GM19452 (cell line): ENCODE measurements around the gene SLC35D1.
A peak's percentile ranks its signal among the peaks of the same experiment; 100 is the strongest.
"Not testable (repeated sequence)": the region's sequence is repeated elsewhere in the genome, so short reads cannot be mapped to it uniquely, and the experiment has no call there.

Experiments used
- ATAC-seq: cut with Tn5 transposase; IDR thresholded peaks from one replicate; pipeline ENCODE4 v1.9.1; 2021; ENCODE audit not compliant: unreplicated experiment

The SLC35D1 gene

DNA sequence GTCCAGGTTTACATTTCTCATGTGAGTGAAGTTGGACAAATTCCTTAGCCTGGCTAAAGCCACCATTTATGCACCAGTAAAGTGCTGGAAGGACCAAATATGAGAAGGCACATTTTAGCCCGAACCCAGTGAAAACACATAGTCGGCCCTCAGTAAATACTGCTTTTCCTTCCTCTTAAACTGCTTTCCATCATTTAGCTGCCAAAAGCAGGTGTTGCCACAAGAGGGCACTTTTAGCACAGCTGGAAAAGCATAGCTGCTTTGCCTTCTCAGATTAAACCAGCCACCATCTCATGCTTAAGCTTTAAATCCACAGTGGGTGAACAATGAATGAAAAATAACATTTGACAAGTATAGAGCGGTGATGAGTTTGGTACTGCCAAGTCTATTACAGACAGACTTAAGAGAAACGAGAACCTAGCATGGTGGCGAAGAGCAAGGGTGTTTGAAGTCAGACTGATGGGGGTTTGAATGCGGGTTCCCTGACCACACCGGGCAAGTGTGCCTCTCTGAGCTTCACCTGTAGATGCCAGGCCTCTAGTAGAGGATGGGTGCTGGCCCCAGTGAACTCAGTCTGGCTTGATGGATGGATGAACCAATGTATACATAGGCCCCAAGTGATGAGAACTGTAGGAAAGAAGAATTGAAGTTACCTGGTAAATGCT, 57.8 kb downstream of the SLC35D1 start:
- ATAC-seq: peak; percentile 63

DNA sequence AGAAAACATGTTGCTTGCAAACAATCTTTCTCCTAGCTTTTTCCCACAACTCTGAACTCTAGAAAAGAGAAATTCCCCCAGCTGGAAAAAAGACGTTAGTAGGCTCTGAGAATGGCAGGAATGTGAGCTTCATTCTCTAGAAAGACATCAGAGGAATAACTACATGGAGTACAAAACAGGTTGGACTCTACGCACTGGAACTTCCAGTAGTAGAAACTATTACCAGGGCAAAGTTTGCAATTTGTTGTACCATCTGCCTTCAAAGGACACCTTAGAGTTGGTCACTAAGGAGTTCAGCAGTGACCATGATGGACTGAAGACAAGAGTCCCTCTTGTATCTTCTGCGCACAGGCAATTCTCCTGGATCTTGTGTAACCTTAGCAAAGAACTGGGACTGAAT, 60.9 kb downstream of the SLC35D1 start:
- ATAC-seq: no peak

GRCh38 chr1:66985835-66986234, 68.1 kb downstream of the SLC35D1 start:
- no peak for ATAC-seq

DNA sequence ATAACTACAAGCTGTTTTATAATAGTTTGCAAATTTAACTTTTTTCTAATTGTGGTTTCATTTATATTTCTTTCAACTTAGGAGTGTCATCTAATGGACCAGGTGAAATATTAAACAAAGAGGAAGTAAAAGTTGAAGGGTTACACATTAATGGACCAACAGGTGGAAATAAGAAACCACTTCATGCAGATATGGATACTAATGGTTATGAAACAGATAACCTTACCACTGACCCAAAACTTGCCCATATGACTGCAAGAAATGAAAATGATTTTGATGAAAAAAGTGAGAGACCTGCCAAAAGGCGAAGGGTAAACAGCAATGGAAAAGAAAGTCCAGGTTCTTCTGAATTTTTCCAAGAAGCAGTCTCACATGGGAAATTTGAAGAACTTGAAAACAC, 69.5 kb downstream of the SLC35D1 start:
- ATAC-seq: peak; percentile 79

DNA sequence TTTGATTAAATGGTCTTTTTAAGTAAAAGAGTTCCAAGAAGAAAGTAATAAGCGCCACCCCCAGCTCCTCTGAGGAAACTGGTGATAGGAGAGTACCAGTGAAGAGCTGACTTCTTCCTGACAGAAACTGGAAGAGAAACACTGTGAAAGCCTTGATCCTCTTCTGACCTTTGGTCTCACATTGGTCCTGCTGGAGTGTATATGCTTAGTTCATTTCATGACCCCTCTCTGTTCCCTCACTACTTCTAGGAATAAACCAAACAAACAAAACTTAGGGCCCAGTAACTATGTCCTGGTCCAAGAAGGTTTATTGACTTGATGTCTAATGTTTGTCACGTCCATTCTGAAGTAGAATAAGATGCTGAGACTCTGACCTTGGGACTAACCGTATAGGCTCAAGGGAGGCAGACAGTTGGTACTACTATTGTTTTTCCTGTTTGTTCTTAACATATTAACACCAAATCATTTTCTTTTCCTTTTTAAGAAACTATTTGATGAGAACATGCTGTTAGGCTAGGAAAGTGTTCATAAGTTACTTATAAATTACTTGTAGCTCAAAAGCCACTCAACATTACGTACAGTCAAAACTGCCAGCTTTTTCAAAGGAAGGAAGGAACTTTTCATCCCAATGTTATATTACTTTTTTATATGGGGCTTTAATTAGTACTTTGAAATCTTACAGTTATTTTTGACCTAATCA, 71.2 kb downstream of the SLC35D1 start:
- peak; percentile 60 for ATAC-seq

GRCh38 chr1:66981679-66982078, 72.3 kb downstream of the SLC35D1 start:
- ATAC-seq: no peak

GRCh38 chr1:66980745-66981367, 73.1 kb downstream of the SLC35D1 start:
- ATAC-seq: no peak

- ATAC-seq: not testable (repeated sequence)
These were observed 74.3 kb downstream of the SLC35D1 start for GRCh38 chr1:66979621-66980020.

DNA sequence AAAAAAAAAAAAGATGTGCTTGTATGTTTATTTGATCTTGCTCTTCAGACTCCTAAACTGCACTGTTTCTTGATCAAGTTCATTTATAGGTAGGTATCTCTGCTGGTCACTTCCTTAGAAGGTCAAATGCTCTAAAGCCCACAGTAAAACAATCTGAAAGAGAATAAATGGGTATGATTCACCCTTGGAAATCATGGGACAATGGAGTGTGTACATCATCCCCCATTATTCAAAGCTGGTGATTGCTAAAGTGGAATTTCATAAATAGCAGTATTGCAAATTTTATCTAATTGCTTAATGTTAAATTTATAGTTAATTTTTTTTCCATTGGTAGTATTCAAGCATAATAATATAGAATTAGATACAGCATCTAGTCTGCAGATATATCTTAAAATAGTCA, 75.7 kb downstream of the SLC35D1 start:
- ATAC-seq: no peak

DNA sequence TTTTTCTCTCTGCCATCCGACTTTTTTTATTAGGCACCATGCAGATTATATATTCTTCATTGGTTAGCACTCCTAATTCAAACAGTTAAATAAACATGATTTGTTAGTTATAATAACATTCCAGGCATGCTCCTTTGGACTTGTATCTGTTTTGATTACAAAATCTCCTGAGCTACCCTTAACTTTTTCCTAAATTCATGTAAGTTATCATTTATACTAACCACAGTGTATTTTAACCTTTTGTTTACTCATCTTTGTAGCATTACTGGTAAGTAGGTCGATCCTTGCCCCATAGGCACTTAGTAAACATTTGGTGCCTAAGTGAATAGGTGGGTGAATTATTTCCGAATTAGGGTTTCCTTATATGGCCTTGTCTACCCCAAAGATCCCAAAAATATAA, 85.4 kb downstream of the SLC35D1 start:
- ATAC-seq: no peak

GRCh38 chr1:66966188-66966873, 87.6 kb downstream of the SLC35D1 start:
- not testable (repeated sequence) for ATAC-seq

DNA sequence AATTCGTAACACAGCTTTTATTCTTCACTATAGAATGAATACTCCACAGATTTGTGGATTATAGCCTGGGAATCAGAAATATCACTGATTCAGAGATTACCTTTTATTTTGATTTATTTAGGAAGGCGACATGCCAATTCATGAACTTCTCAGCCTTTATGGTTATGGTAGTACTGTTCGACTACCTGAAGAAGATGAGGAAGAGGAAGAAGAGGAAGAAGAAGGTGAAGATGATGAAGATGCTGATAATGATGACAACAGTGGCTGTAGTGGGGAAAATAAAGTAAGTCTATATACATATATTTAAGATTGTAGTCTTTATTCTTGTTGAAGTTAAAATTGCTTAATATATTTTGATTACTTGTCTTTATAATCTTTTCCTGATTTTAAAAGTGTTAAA, 96.0 kb downstream of the SLC35D1 start:
- no peak for ATAC-seq

DNA sequence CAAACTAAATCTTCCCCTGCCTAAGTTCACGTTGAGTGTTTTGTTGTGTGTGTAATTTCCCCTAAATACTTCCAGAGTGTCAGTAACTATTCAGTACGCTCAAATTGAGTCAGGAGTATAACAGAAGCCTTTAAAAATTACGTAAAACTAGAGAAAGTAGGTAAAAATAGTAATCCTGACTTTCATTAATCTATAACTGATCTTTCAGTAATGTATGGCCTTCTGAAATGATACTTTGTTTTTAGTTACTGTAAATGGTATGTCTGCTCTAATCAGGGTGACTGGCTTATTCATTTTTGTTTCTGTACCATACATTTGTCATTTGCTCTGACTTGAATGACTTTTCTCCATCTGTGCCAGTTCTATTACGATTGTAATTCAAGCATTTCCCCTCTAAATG, 99.7 kb downstream of the SLC35D1 start:
- ATAC-seq: peak; percentile 81

DNA sequence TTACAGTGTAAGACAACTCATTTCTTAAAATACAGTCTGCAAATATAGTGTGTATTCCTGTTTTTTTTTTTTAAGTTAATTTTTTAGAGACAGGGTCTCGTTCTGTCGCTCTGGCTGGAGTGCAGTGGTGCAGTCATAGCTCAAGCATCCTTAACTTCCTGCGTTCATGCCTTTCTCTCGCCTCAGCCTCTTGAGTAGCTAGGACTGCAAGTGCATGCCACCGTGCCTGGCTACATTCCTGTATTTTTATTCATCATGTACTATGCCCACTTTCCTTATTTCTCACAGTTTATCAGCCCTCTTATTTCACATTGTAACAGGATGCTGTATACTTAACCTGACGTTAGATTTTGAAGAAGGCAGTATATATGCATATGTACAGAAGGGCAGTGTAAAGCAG, 102.4 kb downstream of the SLC35D1 start:
- ATAC-seq: no peak
